SK-N-SH treated with all-trans-retinoic acid at 6 μM for 48 hours (cell line): ENCODE measurements around the gene RAB14.

Source experiments
- ATAC-seq: fragments of 200-7000 bp; cut with Tn5 transposase; 3 replicates; pipeline ENCODE4 v1.9.1; 2020; ENCODE audit warnings: mild to moderate bottlenecking, moderate library complexity
- ARNTL ChIP-seq: fragments of 450-650 bp; formaldehyde crosslinking; IDR thresholded peaks from 2 replicates; pipeline ENCODE4 v1.5.0; 2020; ENCODE audit warnings: low read depth, mild to moderate bottlenecking, moderate library complexity, borderline replicate concordance
- CREB5 ChIP-seq: fragments of 250-450 bp; sonication (Bioruptor Pico); IDR thresholded peaks from 2 replicates; pipeline ENCODE4 v1.5.1; 2020; ENCODE audit warnings: low read depth, mild to moderate bottlenecking, moderate library complexity
- CSRNP3 ChIP-seq: fragments of 250-450 bp; sonication (Bioruptor Pico); IDR thresholded peaks from 2 replicates; pipeline ENCODE4 v1.5.1; 2021; ENCODE audit warnings: mild to moderate bottlenecking, moderate library complexity
- ESRRG ChIP-seq: fragments of 250-450 bp; sonication (Bioruptor Pico); IDR thresholded peaks from 2 replicates; pipeline ENCODE4 v1.6.1; 2021; ENCODE audit warnings: mild to moderate bottlenecking
- GLIS3 ChIP-seq: fragments of 250-450 bp; sonication (Bioruptor Pico); IDR thresholded peaks from 2 replicates; pipeline ENCODE4 v1.5.0; 2020; ENCODE audit warnings: mild to moderate bottlenecking, moderate library complexity
- ISL1 ChIP-seq: fragments of 250-450 bp; sonication (Bioruptor Pico); IDR thresholded peaks from 2 replicates; pipeline ENCODE4 v2.1.2; 2022; ENCODE audit warnings: mild to moderate bottlenecking, moderate library complexity
- OSR1 ChIP-seq: fragments of 250-450 bp; sonication (Bioruptor Pico); IDR thresholded peaks from 2 replicates; pipeline ENCODE4 v1.8.0; 2022; ENCODE audit warnings: moderate library complexity, mild to moderate bottlenecking, inconsistent platforms
- PATZ1 ChIP-seq: fragments of 250-450 bp; sonication (Bioruptor Pico); IDR thresholded peaks from 2 replicates; pipeline ENCODE4 v1.8.0; 2020; ENCODE audit warnings: mild to moderate bottlenecking, moderate library complexity, borderline replicate concordance
- RARB ChIP-seq: fragments of 250-450 bp; sonication (Bioruptor Pico); IDR thresholded peaks from 2 replicates; pipeline ENCODE4 v1.8.0; 2021; ENCODE audit warnings: mild to moderate bottlenecking, moderate library complexity
- SNAI2 ChIP-seq: fragments of 250-450 bp; sonication (Bioruptor Pico); IDR thresholded peaks from 2 replicates; pipeline ENCODE4 v1.5.0; 2020; ENCODE audit warnings: mild to moderate bottlenecking, moderate library complexity
- TCF4 ChIP-seq: fragments of 250-450 bp; sonication (Bioruptor Pico); IDR thresholded peaks from 2 replicates; pipeline ENCODE4 v1.8.0; 2021; ENCODE audit warnings: mild to moderate bottlenecking, moderate library complexity, borderline replicate concordance
- TOX ChIP-seq: fragments of 250-450 bp; sonication (Bioruptor Pico); IDR thresholded peaks from 2 replicates; pipeline ENCODE4 v1.8.0; 2021; ENCODE audit warnings: mild to moderate bottlenecking, moderate library complexity, borderline replicate concordance
- TSHZ2 ChIP-seq: fragments of 250-450 bp; sonication (Bioruptor Pico); IDR thresholded peaks from 2 replicates; pipeline ENCODE4 v1.5.0; 2020; ENCODE audit warnings: mild to moderate bottlenecking, moderate library complexity
- ZC3H10 ChIP-seq: fragments of 250-450 bp; sonication (Bioruptor Pico); IDR thresholded peaks from 2 replicates; pipeline ENCODE4 v1.5.1; 2021; ENCODE audit warnings: mild to moderate bottlenecking, moderate library complexity
- ZFP3 ChIP-seq: fragments of 250-450 bp; sonication (Bioruptor Pico); IDR thresholded peaks from 2 replicates; pipeline ENCODE4 v1.5.0; 2020; ENCODE audit warnings: mild to moderate bottlenecking, moderate library complexity
- ZFP30 ChIP-seq: fragments of 450-650 bp; formaldehyde crosslinking; IDR thresholded peaks from 2 replicates; pipeline ENCODE4 v1.5.0; 2022; ENCODE audit warnings: mild to moderate bottlenecking, moderate library complexity
- ZNF565 ChIP-seq: fragments of 450-650 bp; formaldehyde crosslinking; conservative IDR thresholded peaks from 2 replicates; pipeline ENCODE4 v1.5.0; 2020; ENCODE audit warnings: low read depth, mild to moderate bottlenecking, moderate library complexity
- ZNF70 ChIP-seq: fragments of 450-650 bp; formaldehyde crosslinking; IDR thresholded peaks from 2 replicates; pipeline ENCODE4 v1.5.0; 2020; ENCODE audit warnings: mild to moderate bottlenecking, moderate library complexity

Gene RAB14

GRCh38 chr9:121227862-121228261 lies 26.2 kb upstream of the RAB14 start:
- no peak for TF ChIP-seq GLIS3 (CRISPR knock-in tag)
- TF ChIP-seq ZC3H10 (CRISPR knock-in tag), result no peak
- TF ChIP-seq PATZ1 (CRISPR knock-in tag), result no peak
- TF ChIP-seq ARNTL (CRISPR knock-in tag), result no peak
- TF ChIP-seq OSR1 (CRISPR knock-in tag), result no peak
- TF ChIP-seq ESRRG (CRISPR knock-in tag), result no peak
- TF ChIP-seq CREB5 (CRISPR knock-in tag), result no peak
- TF ChIP-seq CSRNP3 (CRISPR knock-in tag), result no peak
- no peak for TF ChIP-seq ISL1
- no peak for TF ChIP-seq ZNF70 (CRISPR knock-in tag)
- no peak for TF ChIP-seq TSHZ2 (CRISPR knock-in tag)
- no peak for TF ChIP-seq TOX (CRISPR knock-in tag)
- TF ChIP-seq ZNF565 (CRISPR knock-in tag), result no peak
- no peak for TF ChIP-seq SNAI2 (CRISPR knock-in tag)
- no peak for TF ChIP-seq ZFP3 (CRISPR knock-in tag)
- no peak for TF ChIP-seq ZFP30 (CRISPR knock-in tag)
- no peak for TF ChIP-seq RARB (CRISPR knock-in tag)
- ATAC-seq, result no peak

- TF ChIP-seq PATZ1 (CRISPR knock-in tag) (no peak), CREB5 (CRISPR knock-in tag) (no peak), CSRNP3 (CRISPR knock-in tag) (no peak), TSHZ2 (CRISPR knock-in tag) (no peak), TCF4 (CRISPR knock-in tag) (no peak), TOX (CRISPR knock-in tag) (no peak)
- peak; percentile 65; the same call in 2 of the 3 replicates for ATAC-seq
Measured at GRCh38 chr9:121226175-121226574, 24.5 kb upstream of the RAB14 start.
